GM12878 (cell line): Measurements from ENCODE around the gene LHX2. TPM values are rescaled to one million over a fixed set of nuclear protein-coding genes. Genes with fewer than 3 reads are reported as not detected.

Source experiments
- ATF7 ChIP-seq: fragments of 450-650 bp; IDR thresholded peaks from 2 replicates; pipeline ENCODE4 v1.6.1; 2016; ENCODE audit warnings: low read depth, mild to moderate bottlenecking
- CBX5 ChIP-seq: sonication (generic); IDR thresholded peaks from 2 replicates; pipeline ENCODE4 v1.6.1; 2016; ENCODE audit warnings: low read depth, moderate library complexity, mild to moderate bottlenecking, inconsistent platforms
- IKZF1 ChIP-seq: fragments of 450-650 bp; conservative IDR thresholded peaks from 2 replicates; pipeline ENCODE4 v1.6.1; 2017; ENCODE audit warnings: antibody characterized with exemption, mild to moderate bottlenecking
- NR2C2 ChIP-seq: IDR thresholded peaks from 2 replicates; pipeline ENCODE4 v1.6.1; 2011; ENCODE audit warnings: borderline replicate concordance, low read depth; ENCODE audit not compliant: control insufficient read depth, insufficient read length
- NR2F1 ChIP-seq: fragments of 450-650 bp; conservative IDR thresholded peaks from 2 replicates; pipeline ENCODE4 v1.6.1; 2017; ENCODE audit warnings: mild to moderate bottlenecking
- POLR2A ChIP-seq: IDR thresholded peaks from 2 replicates; pipeline ENCODE4 v1.6.1; 2011; ENCODE audit warnings: low read depth, mild to moderate bottlenecking, low read length
- RBBP5 ChIP-seq: fragments of 200-600 bp; sonication (generic); conservative IDR thresholded peaks from 2 replicates; pipeline ENCODE4 v1.6.1; 2016
- SRF ChIP-seq, 2 experiments: IDR thresholded peaks; 2 replicates each; pipeline ENCODE4 v1.6.1; 2011; ENCODE audit warnings: low read depth in 2 of 2, low read length in 2 of 2, mild to moderate bottlenecking in 1 of 2, moderate library complexity in 1 of 2
- STAT1 ChIP-seq: fragments of 450-650 bp; conservative IDR thresholded peaks from 2 replicates; pipeline ENCODE4 v1.6.1; 2014; ENCODE audit warnings: antibody characterized with exemption, mild to moderate bottlenecking
- STAT3 ChIP-seq: IDR thresholded peaks from 2 replicates; pipeline ENCODE4 v1.6.1; 2011; ENCODE audit warnings: low read depth, low read length, improper control_type of control experiment
- ZBED1 ChIP-seq: IDR thresholded peaks from 2 replicates; pipeline ENCODE4 v1.6.1; 2016; ENCODE audit warnings: borderline replicate concordance
- ZNF384 ChIP-seq: IDR thresholded peaks from 2 replicates; pipeline ENCODE4 v1.6.1; 2012; ENCODE audit warnings: low read depth, mild to moderate bottlenecking, low read length, improper control_type of control experiment, borderline replicate concordance
- ZNF622 ChIP-seq: fragments of 450-650 bp; IDR thresholded peaks from 2 replicates; pipeline ENCODE4 v1.6.1; 2017; ENCODE audit warnings: mild to moderate bottlenecking, inconsistent platforms
- ZSCAN29 ChIP-seq: fragments of 450-650 bp; IDR thresholded peaks from 2 replicates; pipeline ENCODE4 v1.6.1; 2017; ENCODE audit warnings: mild to moderate bottlenecking, moderate library complexity
- polyA plus RNA-seq, 11 experiments: library from polyadenylated mRNA; depleted of rRNA in 4 of 11; unstranded in 6 of 11; stranded (reverse) in 5 of 11; fragments of >200 nt; fragmentation: Nextera tagmentation in 4 of 11; fragmentation: Illumina TruSeq in 1 of 11; extraction: Ambion mirVana in 4 of 11; extraction: Trizol in 1 of 11; gene quantifications; 1 replicate in 1 of 11; 2 replicates in 10 of 11; pipeline versions ENCODE4 v1.2.1 to v1.2.3, GENCODE V29; 2011 to 2016; ENCODE audit warnings: inconsistent platforms in 2 of 11, missing spikeins in 2 of 11, low read depth in 1 of 11
- total RNA-seq, 4 experiments: library from RNA; depleted of rRNA in 3 of 4; stranded (reverse); fragments of >200 nt in 3 of 4; fragmentation: Illumina TruSeq in 1 of 4; extraction: Trizol in 1 of 4; gene quantifications; 2 replicates each; pipeline versions ENCODE4 v1.2.1 to v1.2.3, GENCODE V29; 2013 to 2021
- TF ChIP-seq, protein P1 (sequence below): fragments of 450-650 bp; IDR thresholded peaks from 2 replicates; pipeline ENCODE4 v1.6.1; 2016; ENCODE audit warnings: mild to moderate bottlenecking
- TF ChIP-seq, protein P2 (sequence below): fragments of 450-650 bp; IDR thresholded peaks from 2 replicates; pipeline ENCODE4 v1.6.1; 2016; ENCODE audit warnings: mild to moderate bottlenecking, moderate library complexity, borderline replicate concordance
- TF ChIP-seq, protein P3 (sequence below): fragments of 450-650 bp; IDR thresholded peaks from 2 replicates; pipeline ENCODE4 v1.6.1; 2017; ENCODE audit warnings: low read depth, mild to moderate bottlenecking, moderate library complexity
- TF ChIP-seq, protein P4 (sequence below): fragments of 450-650 bp; IDR thresholded peaks from 2 replicates; pipeline ENCODE4 v1.6.1; 2016; ENCODE audit warnings: mild to moderate bottlenecking
- TF ChIP-seq, protein P5 (sequence below): fragments of 450-650 bp; IDR thresholded peaks from 2 replicates; pipeline ENCODE4 v1.6.1; 2017; ENCODE audit warnings: mild to moderate bottlenecking, low read depth, inconsistent platforms; ENCODE audit not compliant: poor library complexity, severe bottlenecking
- TF ChIP-seq, protein P6 (sequence below): IDR thresholded peaks from 2 replicates; pipeline ENCODE4 v1.6.1; 2011; ENCODE audit warnings: borderline replicate concordance, low read depth, mild to moderate bottlenecking, moderate library complexity, mixed read lengths, low read length; ENCODE audit not compliant: insufficient read depth; ENCODE audit errors: extremely low read length

Gene LHX2
- total and polyA plus RNA-seq, 10 of the 15 experiments (the other 5 are each of a cell fraction or from before 2014, with no cell fraction given) = 0.82 to 69.8 (median 5.3) TPM

DNA sequence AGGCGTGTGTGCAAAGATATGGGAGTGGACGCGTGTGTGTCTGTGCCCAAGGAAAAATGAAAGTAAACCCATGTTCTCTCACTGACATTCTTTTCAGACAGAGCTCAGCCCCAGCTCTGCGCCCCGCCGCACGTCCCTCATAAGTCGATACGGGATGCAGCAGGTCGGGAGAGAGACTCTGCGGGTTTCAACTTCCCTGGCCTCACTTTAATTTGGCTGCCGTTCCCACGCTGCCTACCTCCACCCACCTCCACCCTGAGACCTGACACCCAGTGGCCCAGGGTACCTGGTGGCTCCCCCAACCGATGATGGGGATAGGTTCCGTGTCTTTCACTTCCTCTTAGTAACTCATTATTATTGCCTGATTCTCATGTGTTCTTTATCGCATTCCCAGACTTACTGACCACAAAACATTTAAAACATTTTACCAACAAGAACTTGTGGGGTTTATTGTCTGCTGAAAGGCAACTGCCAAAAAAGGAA is 19.4 kb downstream of the LHX2 start (continued):
- TF ChIP-seq, protein P1, sequence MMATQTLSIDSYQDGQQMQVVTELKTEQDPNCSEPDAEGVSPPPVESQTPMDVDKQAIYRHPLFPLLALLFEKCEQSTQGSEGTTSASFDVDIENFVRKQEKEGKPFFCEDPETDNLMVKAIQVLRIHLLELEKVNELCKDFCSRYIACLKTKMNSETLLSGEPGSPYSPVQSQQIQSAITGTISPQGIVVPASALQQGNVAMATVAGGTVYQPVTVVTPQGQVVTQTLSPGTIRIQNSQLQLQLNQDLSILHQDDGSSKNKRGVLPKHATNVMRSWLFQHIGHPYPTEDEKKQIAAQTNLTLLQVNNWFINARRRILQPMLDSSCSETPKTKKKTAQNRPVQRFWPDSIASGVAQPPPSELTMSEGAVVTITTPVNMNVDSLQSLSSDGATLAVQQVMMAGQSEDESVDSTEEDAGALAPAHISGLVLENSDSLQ = peak; percentile 37; the same call in 1 of the 2 replicates
- TF ChIP-seq SRF (IDR thresholded peaks at IDR 0.05; ENCODE audit: low read depth in 2 of 2, low read length in 2 of 2) (no peak), ZBED1 (no peak), ATF7 (peak; percentile 38; the same call in 1 of the 2 replicates), RBBP5 (no peak), NR2C2 (no peak), POLR2A (no peak), STAT1 (no peak), NR2F1 (peak; percentile 50; the same call in 1 of the 2 replicates), ZNF622 (no peak), ZNF384 (no peak), CBX5 (no peak), IKZF1 (peak; percentile 87), STAT3 (no peak), ZSCAN29 (no peak)
- TF ChIP-seq, protein P2, sequence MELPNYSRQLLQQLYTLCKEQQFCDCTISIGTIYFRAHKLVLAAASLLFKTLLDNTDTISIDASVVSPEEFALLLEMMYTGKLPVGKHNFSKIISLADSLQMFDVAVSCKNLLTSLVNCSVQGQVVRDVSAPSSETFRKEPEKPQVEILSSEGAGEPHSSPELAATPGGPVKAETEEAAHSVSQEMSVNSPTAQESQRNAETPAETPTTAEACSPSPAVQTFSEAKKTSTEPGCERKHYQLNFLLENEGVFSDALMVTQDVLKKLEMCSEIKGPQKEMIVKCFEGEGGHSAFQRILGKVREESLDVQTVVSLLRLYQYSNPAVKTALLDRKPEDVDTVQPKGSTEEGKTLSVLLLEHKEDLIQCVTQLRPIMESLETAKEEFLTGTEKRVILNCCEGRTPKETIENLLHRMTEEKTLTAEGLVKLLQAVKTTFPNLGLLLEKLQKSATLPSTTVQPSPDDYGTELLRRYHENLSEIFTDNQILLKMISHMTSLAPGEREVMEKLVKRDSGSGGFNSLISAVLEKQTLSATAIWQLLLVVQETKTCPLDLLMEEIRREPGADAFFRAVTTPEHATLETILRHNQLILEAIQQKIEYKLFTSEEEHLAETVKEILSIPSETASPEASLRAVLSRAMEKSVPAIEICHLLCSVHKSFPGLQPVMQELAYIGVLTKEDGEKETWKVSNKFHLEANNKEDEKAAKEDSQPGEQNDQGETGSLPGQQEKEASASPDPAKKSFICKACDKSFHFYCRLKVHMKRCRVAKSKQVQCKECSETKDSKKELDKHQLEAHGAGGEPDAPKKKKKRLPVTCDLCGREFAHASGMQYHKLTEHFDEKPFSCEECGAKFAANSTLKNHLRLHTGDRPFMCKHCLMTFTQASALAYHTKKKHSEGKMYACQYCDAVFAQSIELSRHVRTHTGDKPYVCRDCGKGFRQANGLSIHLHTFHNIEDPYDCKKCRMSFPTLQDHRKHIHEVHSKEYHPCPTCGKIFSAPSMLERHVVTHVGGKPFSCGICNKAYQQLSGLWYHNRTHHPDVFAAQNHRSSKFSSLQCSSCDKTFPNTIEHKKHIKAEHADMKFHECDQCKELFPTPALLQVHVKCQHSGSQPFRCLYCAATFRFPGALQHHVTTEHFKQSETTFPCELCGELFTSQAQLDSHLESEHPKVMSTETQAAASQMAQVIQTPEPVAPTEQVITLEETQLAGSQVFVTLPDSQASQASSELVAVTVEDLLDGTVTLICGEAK = no peak
- TF ChIP-seq, protein P3, sequence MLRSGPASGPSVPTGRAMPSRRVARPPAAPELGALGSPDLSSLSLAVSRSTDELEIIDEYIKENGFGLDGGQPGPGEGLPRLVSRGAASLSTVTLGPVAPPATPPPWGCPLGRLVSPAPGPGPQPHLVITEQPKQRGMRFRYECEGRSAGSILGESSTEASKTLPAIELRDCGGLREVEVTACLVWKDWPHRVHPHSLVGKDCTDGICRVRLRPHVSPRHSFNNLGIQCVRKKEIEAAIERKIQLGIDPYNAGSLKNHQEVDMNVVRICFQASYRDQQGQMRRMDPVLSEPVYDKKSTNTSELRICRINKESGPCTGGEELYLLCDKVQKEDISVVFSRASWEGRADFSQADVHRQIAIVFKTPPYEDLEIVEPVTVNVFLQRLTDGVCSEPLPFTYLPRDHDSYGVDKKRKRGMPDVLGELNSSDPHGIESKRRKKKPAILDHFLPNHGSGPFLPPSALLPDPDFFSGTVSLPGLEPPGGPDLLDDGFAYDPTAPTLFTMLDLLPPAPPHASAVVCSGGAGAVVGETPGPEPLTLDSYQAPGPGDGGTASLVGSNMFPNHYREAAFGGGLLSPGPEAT = peak; percentile 80
- TF ChIP-seq, protein P4, sequence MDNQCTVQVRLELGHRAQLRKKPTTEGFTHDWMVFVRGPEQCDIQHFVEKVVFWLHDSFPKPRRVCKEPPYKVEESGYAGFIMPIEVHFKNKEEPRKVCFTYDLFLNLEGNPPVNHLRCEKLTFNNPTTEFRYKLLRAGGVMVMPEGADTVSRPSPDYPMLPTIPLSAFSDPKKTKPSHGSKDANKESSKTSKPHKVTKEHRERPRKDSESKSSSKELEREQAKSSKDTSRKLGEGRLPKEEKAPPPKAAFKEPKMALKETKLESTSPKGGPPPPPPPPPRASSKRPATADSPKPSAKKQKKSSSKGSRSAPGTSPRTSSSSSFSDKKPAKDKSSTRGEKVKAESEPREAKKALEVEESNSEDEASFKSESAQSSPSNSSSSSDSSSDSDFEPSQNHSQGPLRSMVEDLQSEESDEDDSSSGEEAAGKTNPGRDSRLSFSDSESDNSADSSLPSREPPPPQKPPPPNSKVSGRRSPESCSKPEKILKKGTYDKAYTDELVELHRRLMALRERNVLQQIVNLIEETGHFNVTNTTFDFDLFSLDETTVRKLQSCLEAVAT = peak; percentile 68; the same call in 1 of the 2 replicates
- TF ChIP-seq, protein P5, sequence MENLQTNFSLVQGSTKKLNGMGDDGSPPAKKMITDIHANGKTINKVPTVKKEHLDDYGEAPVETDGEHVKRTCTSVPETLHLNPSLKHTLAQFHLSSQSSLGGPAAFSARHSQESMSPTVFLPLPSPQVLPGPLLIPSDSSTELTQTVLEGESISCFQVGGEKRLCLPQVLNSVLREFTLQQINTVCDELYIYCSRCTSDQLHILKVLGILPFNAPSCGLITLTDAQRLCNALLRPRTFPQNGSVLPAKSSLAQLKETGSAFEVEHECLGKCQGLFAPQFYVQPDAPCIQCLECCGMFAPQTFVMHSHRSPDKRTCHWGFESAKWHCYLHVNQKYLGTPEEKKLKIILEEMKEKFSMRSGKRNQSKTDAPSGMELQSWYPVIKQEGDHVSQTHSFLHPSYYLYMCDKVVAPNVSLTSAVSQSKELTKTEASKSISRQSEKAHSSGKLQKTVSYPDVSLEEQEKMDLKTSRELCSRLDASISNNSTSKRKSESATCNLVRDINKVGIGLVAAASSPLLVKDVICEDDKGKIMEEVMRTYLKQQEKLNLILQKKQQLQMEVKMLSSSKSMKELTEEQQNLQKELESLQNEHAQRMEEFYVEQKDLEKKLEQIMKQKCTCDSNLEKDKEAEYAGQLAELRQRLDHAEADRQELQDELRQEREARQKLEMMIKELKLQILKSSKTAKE = peak; percentile 44
- TF ChIP-seq, protein P6, sequence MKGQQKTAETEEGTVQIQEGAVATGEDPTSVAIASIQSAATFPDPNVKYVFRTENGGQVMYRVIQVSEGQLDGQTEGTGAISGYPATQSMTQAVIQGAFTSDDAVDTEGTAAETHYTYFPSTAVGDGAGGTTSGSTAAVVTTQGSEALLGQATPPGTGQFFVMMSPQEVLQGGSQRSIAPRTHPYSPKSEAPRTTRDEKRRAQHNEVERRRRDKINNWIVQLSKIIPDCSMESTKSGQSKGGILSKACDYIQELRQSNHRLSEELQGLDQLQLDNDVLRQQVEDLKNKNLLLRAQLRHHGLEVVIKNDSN = no peak
